Measurements from ENCODE around the gene EML3. TPM values are rescaled to one million over a fixed set of nuclear protein-coding genes. Genes with fewer than 3 reads are reported as not detected.
A peak's percentile ranks its signal among the peaks of the same experiment; 100 is the strongest.

Gene EML3

GRCh38 chr11:62553080-62553838 is 59.3 kb downstream of the EML3 start:
- no peak overlapping the region for H4K91ac ChIP-seq (ENCODE audit: low read depth, low read length, poor library complexity)

DNA sequence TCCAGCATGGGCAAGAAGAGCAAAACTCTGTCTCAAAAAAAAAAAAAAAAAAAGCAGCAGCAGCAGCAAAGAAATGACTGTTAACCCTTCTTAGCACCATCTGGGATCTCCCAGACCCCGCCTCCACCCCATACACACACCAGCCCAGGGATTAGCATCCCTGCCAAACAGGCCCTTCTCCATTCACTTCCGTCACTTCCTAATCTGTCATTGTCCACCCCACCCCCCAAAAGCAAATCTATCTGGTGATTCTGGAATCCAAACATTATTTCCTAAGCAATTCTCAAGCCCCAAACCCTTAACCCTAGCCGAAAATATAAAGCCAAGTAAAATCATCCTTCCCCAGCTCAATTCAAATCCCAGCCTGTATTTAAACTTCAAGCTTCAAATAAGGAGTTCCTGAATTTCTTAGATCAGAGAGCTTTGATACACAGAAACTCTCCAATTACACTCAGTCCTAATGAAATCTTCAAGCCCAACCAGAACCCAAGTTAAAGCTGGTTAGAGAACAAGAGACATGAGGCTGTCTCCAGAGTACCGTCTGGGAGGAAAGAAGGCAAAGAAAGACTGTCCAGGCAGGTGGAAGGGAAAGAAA is 60.0 kb downstream of the EML3 start:
- Histone ChIP-seq H4K91ac (ENCODE audit: low read depth, low read length, poor library complexity) (no peak overlapping the region), H4K8ac (ENCODE audit: low read depth, low read length) (no peak overlapping the region), H3K4me1 (ENCODE audit: control insufficient read depth in 2 of 2, insufficient read depth in 1 of 2, low read depth in 1 of 2, low read length in 2 of 2) (peaks cover 47 to 48% of the 10 kb centered on the region in 2 donors), H3K18ac (ENCODE audit: low read length) (peak overlapping the region; percentile 90), H2BK12ac (ENCODE audit: low read length) (peak overlapping the region; percentile 96), H3K4ac (ENCODE audit: low read length) (no peak overlapping the region), H2AFZ (ENCODE audit: low read length) (peak overlapping the region; percentile 83), H3K4me2 (ENCODE audit: insufficient read depth, low read length, poor library complexity, severe bottlenecking) (peak overlapping the region; percentile 37), H2BK5ac (ENCODE audit: low read length) (peak overlapping the region; percentile 66), H3K23ac (ENCODE audit: low read depth, low read length, poor library complexity) (no peak overlapping the region), H3K9me3 (replicated peaks in 1 of 2; ENCODE audit: control insufficient read depth in 2 of 2, insufficient read depth in 1 of 2, low read depth in 1 of 2, low read length in 2 of 2) (no peaks in the 10 kb centered on the region), H2AK5ac (ENCODE audit: low read depth, low read length) (no peak overlapping the region), H3K14ac (ENCODE audit: low read length) (no peak overlapping the region), H3K27ac (replicated peaks; ENCODE audit: low read length) (peak overlapping the region; percentile 88), H2BK120ac (ENCODE audit: low read depth, low read length) (peak overlapping the region; percentile 21), H3K36me3 (replicated peaks in 1 of 2; ENCODE audit: control insufficient read depth in 2 of 2, insufficient read depth in 2 of 2, low read length in 2 of 2) (peaks cover 7 to 15% of the 10 kb centered on the region in 2 donors), H3K4me3 (ENCODE audit: low read length in 2 of 2) (no peak overlapping the region), H3K27me3 (ENCODE audit: control insufficient read depth in 3 of 3, insufficient read depth in 3 of 3, low read depth in 1 of 3, low read length in 3 of 3) (peaks cover 0 to 16% (median 5%) of the 10 kb centered on the region in 3 experiments), H3K9ac (ENCODE audit: low read depth, low read length, poor library complexity) (peak overlapping the region; percentile 38), H2BK15ac (ENCODE audit: low read length) (no peak overlapping the region), H3K79me1 (ENCODE audit: low read depth, low read length) (no peaks in the 10 kb centered on the region)
- no CpG with 5 or more reads among the region's 4 CpGs for WGBS, 2 donors (ENCODE audit: extremely low coverage in 2 of 2, insufficient read length in 2 of 2, insufficient replicate concordance in 1 of 2)
- DNase-seq (ENCODE audit: low spot score), result no peak

More at GRCh38 chr11:62553080-62553838, 59.3 kb downstream of the EML3 start:
- peak overlapping the region; percentile 83 for H2AFZ ChIP-seq (ENCODE audit: low read length)
- peak overlapping the region; percentile 66 for H2BK15ac ChIP-seq (ENCODE audit: low read length)
- peak overlapping the region; percentile 88 for H3K27ac ChIP-seq (replicated peaks; ENCODE audit: low read length)
- WGBS, 2 donors (ENCODE audit: extremely low coverage in 2 of 2, insufficient read length in 2 of 2, insufficient replicate concordance in 1 of 2), result no CpG with 5 or more reads among the region's 15 CpGs
- no peak overlapping the region for H3K4me3 ChIP-seq (ENCODE audit: low read length in 2 of 2)
- peak overlapping the region; percentile 4 for H3K4ac ChIP-seq (ENCODE audit: low read length)
- H3K14ac ChIP-seq (ENCODE audit: low read length), result no peak overlapping the region
- peaks cover 9 to 22% of the 10 kb centered on the region in 2 donors for H3K36me3 ChIP-seq (replicated peaks in 1 of 2; ENCODE audit: control insufficient read depth in 2 of 2, insufficient read depth in 2 of 2, low read length in 2 of 2)
- peak overlapping the region; percentile 66 for H2BK5ac ChIP-seq (ENCODE audit: low read length)
- no peaks in the 10 kb centered on the region for H3K79me1 ChIP-seq (ENCODE audit: low read depth, low read length)
- peak overlapping the region; percentile 45 for H4K8ac ChIP-seq (ENCODE audit: low read depth, low read length)
- H2AK5ac ChIP-seq (ENCODE audit: low read depth, low read length), result peak overlapping the region; percentile 27
- peak overlapping the region; percentile 21 for H2BK120ac ChIP-seq (ENCODE audit: low read depth, low read length)
- DNase-seq (ENCODE audit: low spot score), result no peak
- peak overlapping the region; percentile 38 for H3K9ac ChIP-seq (ENCODE audit: low read depth, low read length, poor library complexity)
- peak overlapping the region; percentile 96 for H2BK12ac ChIP-seq (ENCODE audit: low read length)
- H3K4me1 ChIP-seq (ENCODE audit: control insufficient read depth in 2 of 2, insufficient read depth in 1 of 2, low read depth in 1 of 2, low read length in 2 of 2), result peaks cover 43 to 45% of the 10 kb centered on the region in 2 donors
- H3K27me3 ChIP-seq (ENCODE audit: control insufficient read depth in 3 of 3, insufficient read depth in 3 of 3, low read depth in 1 of 3, low read length in 3 of 3), result peaks cover 0 to 9% (median 0%) of the 10 kb centered on the region in 3 experiments
- no peak overlapping the region for H3K23ac ChIP-seq (ENCODE audit: low read depth, low read length, poor library complexity)
- H3K18ac ChIP-seq (ENCODE audit: low read length), result peak overlapping the region; percentile 93
- H3K4me2 ChIP-seq (ENCODE audit: insufficient read depth, low read length, poor library complexity, severe bottlenecking), result peak overlapping the region; percentile 37
- H3K9me3 ChIP-seq (replicated peaks in 1 of 2; ENCODE audit: control insufficient read depth in 2 of 2, insufficient read depth in 1 of 2, low read depth in 1 of 2, low read length in 2 of 2), result no peaks in the 10 kb centered on the region

Small RNA genes within 50 kb of the gene (small RNA-seq; reads per million reads assigned to genes)
- gene AP001458.1 (ENCODE audit: insufficient read depth), result not detected
- not detected for gene EEF1G (ENCODE audit: insufficient read depth)
- 22.9 reads per million, percentile 82 among the genes with 10 or more reads in this experiment for gene MIR6747 (ENCODE audit: insufficient read depth)

Data from neuronal stem cell (in vitro differentiated cells).